Mesangial cell (primary cell): Measurements from ENCODE around the gene UPF3B. TPM values are rescaled to one million over a fixed set of nuclear protein-coding genes. Genes with fewer than 3 reads are reported as not detected.

Experiments
- total RNA-seq: library from RNA; depleted of rRNA; stranded (reverse); fragments of >200 nt; gene quantifications from 2 replicates; pipeline ENCODE4 v1.2.3, GENCODE V29; 2015

Gene UPF3B
- total RNA-seq: 0.76 and 0.98 TPM in 2 replicates

GRCh38 chrX:119852382-119853353 lies at the start of gene UPF3B:
Gene UPF3B (minus strand): TSS chrX:119852963. CDS start chrX:119852928, 35 bp downstream.

GRCh38 chrX:119895843-119896326 lies 43.1 kb upstream of the UPF3B start, which contains the start of gene AKAP14:
Gene AKAP14 (plus strand): TSS chrX:119895893. CDS start chrX:119903224, 7,331 bp downstream.

GRCh38 chrX:119871599-119872395 lies 19.0 kb upstream of the UPF3B start, which contains the start of the genes NDUFA1 and RNF113A:
Gene NDUFA1 (plus strand): TSS chrX:119871832. CDS start chrX:119871912, 80 bp downstream.
Gene RNF113A (minus strand): TSS chrX:119871733. CDS start chrX:119871613, 120 bp downstream.

GRCh38 chrX:119791437-119792231 lies 61.1 kb downstream of the UPF3B start, which contains the start of gene RPL39:
Gene RPL39 (minus strand): TSS chrX:119791630. CDS start chrX:119791576, 54 bp downstream.

Other genes with a start within 250 kb of the UPF3B start
- gene NKRF, start 246.5 kb downstream of the UPF3B start, total RNA-seq: 4.8 and 5.7 TPM in 2 replicates
- gene SEPTIN6, start 159.8 kb downstream of the UPF3B start, total RNA-seq: 28.7 and 45.1 TPM in 2 replicates
- gene SOWAHD, start 94.4 kb downstream of the UPF3B start, total RNA-seq: 0.38 TPM in 1 of 2 replicates, not detected in the other
- 2,602 and 2,975 TPM in 2 replicates for gene RPL39, start 61.3 kb downstream of the UPF3B start, total RNA-seq
- 7.7 and 12.9 TPM in 2 replicates for gene RNF113A, start 18.8 kb upstream of the UPF3B start, total RNA-seq
- gene NDUFA1, start 18.9 kb upstream of the UPF3B start, total RNA-seq: 18.9 and 23.2 TPM in 2 replicates
- gene AKAP14, start 42.9 kb upstream of the UPF3B start, total RNA-seq: not detected in 2 replicates
- 2.9 and 3.4 TPM in 2 replicates for gene NKAP, start 90.8 kb upstream of the UPF3B start, total RNA-seq
- gene RHOXF2B, start 224.7 kb upstream of the UPF3B start, total RNA-seq: not detected in 2 replicates